ENCODE data around the gene C11orf98.

DNA sequence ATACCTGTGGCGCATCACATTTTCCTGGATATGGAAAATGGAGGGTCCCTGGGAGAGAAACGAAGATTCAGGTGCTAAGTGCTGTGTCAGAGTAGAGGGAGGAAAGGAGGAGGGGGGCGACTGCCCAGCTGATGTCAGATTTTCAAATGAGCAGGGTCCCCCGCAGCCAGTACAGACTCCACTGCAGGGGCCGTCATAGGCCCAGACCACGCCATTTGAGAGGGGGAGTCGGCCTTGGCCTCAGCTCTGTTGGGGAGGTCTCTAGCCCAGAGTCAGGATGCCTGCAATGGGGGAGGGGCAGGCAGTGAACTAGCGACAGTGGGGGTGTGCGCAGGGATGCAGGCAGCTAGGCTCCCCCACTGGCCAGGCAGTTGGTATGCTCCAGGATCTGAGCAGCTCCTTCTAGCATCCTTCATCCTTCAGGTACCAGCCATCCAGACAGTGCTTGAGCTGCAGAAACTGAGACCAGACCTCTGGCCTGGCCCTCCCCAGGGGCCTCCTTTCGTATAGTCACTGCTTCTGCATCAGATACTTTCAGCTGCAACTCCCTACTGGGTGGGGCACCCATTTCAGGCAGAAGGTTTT is 42.4 kb upstream of the C11orf98 start, which contains the start of the genes BSCL2 and GNG3:
- TF ChIP-seq, protein P1, sequence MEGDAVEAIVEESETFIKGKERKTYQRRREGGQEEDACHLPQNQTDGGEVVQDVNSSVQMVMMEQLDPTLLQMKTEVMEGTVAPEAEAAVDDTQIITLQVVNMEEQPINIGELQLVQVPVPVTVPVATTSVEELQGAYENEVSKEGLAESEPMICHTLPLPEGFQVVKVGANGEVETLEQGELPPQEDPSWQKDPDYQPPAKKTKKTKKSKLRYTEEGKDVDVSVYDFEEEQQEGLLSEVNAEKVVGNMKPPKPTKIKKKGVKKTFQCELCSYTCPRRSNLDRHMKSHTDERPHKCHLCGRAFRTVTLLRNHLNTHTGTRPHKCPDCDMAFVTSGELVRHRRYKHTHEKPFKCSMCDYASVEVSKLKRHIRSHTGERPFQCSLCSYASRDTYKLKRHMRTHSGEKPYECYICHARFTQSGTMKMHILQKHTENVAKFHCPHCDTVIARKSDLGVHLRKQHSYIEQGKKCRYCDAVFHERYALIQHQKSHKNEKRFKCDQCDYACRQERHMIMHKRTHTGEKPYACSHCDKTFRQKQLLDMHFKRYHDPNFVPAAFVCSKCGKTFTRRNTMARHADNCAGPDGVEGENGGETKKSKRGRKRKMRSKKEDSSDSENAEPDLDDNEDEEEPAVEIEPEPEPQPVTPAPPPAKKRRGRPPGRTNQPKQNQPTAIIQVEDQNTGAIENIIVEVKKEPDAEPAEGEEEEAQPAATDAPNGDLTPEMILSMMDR (conservative IDR thresholded peaks at IDR 0.05 in 1 of 2, IDR thresholded peaks at IDR 0.05 in 1 of 2; ENCODE audit: extremely low read depth in 1 of 2, insufficient read depth in 1 of 2, low read depth in 1 of 2, low read length in 2 of 2) = no peak
- TF ChIP-seq EZH2 (IDR thresholded peaks at IDR 0.05; ENCODE audit: borderline replicate concordance, low read length) = no peak

Measured in mammary epithelial cell (primary cell).